ENCODE measurements around the gene C9orf40.

C9orf40 gene, protein sequence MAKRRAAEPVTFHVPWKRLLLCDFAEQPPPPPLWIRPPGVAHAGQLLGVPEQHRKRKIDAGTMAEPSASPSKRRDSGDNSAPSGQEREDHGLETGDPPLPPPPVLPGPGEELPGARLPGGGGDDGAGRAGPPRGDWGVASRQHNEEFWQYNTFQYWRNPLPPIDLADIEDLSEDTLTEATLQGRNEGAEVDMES

DNA sequence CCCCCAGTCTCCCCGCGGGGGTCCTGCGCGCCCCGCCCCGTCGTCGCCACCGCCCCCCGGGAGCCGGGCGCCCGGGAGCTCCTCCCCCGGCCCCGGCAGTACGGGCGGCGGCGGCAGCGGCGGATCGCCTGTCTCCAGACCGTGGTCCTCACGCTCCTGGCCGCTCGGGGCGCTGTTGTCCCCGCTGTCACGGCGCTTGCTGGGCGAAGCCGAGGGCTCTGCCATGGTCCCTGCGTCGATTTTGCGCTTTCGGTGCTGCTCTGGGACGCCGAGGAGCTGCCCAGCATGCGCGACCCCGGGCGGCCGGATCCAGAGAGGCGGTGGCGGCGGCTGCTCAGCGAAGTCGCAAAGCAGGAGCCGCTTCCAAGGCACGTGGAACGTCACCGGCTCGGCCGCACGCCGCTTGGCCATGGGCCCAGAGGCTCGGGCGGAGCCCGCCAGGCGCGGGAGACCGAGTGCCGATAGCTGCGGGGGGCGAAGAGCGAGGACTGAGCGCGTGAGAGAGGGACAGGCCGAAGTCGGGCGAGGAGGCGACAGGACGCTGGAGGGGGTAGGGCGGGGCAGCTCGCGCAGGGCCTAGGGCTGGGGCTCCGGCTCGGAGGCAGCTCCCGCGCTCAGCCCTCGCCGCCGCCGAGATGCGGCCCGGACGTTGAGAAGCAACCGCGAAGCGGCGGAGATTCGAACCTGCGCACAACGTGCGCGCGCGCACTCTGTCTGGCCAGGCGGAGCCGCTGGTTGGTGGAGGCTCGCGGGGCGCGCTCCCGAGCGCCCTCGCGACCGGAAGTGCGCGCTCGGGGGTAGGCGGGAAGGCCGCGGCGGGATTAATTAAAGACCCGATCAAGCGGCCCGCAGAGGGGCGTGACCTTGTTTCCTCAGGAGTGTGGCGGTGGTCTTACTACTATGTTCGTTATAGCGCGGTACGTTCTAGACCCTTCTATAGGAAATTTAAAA is at the start of gene C9orf40:
Gene C9orf40, minus strand, starts transcription at position 712 of the 951 bp plus-strand sequence. Its CDS starts 301 bp downstream, at position 411.
- peak; percentile 92 for DNase-seq (ENCODE audit: low spot score)

DNA sequence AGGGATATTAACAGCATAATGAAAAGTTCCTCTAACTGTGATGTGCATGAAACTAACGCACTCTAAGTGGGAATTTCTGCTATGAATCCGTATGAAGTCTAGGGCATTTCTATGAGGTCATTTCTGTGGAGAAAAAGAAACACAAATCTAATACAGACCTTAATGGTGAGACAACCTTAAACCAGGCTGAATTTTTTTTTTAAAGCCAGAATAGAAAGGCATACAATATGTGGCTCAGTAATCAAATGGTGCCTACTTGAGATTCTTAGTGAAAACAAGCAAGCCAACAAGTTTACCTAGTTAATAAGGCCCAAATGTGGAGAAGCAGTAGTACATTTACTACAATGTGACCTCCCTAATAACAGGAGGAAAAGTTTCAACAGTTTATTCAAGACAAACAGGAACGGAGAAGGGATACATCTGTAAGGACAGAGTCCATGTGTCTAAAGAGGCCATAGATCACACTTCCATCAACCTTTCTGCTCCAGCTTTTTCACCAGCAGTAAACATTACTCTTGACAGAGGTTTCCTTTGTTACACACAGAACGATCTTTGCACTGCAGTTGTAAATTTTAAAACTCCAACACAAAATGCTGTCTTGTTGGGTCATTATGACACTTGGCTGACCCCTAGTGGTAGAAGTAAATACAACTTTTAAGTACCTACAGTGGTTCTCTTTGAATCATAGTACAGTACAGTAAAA is 49.2 kb upstream of the C9orf40 start:
- DNase-seq (ENCODE audit: low spot score) = peak; percentile 92

DNA sequence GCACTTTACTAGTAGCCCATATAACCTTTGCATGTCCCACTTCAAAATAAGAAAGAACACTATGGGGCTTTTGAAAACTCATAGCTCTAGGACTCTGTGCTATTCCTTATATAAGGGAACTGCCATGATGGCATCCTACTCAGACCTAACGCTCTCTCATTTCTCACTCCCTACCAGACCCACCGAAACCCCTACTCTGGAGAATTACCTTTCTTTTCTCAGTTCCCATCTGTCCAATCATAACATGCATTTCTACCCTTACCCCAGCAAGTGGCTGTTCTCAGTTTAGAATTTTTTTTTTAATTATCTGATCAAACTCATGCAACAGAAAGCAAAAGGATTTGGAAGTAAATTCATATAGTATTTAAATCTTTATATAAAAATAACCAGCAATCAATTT is 48.1 kb upstream of the C9orf40 start:
- no peak for DNase-seq (ENCODE audit: low spot score)

DNA sequence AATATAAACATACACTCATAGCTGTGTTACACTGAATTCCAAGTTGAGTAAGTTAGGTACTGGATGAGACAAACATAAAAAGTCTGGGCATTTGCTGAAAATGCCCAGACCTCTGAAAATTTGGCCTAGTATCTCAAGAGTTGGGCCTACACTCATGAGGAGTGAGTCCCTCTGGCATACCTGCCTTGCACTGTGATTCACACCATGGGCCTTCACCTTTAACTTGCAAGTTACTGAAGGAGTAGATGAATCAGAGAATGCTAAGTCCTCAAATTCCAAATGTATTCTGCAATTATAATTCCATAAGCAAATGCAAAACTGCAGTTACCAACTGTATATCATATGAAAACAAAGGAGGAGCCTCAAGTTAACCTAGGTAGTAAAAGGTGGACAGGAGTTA is 32.3 kb upstream of the C9orf40 start:
- no peak for DNase-seq (ENCODE audit: low spot score)

DNA sequence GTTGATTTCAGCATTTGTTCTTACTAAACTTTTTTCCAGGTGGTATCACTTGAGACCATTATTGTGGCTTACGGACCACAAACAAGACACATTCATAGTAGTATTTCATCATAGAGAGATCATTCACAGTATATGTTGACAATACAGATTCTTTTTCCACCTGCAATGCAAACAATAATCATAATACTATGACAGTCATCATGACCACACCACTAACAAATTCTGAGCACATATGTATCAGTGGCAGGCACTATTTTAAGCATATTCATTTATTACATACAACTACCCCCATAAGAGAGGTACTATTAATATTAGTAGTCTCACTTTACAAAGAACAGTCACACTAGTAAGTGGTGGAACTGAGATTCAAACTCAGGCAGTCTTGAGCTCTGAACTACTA is 31.0 kb upstream of the C9orf40 start:
- no peak for DNase-seq (ENCODE audit: low spot score)

DNA sequence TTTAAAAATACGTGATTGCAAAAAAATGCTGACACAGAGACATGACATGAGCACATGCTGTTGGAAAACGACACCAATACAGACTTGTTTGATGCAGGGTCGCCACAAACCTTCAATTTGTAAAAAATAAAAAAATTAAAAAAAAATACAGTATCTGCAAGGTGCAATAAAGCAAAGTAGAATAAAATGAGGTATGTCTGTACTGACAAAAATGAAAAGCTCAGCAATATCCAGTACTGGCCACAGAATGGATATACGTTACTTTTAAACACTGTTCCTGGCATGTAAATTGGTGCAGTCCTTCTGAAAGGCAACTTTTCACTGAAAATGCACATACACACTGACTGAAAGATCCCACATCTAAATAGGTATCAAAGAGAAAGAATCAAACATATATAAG is 27.1 kb upstream of the C9orf40 start:
- DNase-seq (ENCODE audit: low spot score) = no peak

DNA sequence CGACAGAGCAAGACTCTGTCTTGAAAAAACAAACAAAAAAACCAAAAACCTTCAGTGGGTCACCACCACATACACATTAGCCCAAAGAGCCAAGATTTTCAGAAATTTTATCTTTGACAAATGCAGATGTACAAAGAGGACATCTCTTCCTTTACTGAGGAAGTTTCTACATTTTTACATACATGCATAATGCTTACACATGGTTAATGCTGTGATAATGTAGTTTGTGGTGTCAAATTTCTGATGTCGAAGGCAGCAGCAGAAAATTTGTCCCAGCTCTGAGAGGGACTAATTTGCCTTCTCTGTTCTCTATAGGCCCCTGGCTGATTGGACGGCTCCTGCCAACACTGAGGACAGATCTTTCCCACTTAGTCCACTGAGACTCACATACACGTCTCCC is 24.6 kb upstream of the C9orf40 start:
- no peak for DNase-seq (ENCODE audit: low spot score)

DNA sequence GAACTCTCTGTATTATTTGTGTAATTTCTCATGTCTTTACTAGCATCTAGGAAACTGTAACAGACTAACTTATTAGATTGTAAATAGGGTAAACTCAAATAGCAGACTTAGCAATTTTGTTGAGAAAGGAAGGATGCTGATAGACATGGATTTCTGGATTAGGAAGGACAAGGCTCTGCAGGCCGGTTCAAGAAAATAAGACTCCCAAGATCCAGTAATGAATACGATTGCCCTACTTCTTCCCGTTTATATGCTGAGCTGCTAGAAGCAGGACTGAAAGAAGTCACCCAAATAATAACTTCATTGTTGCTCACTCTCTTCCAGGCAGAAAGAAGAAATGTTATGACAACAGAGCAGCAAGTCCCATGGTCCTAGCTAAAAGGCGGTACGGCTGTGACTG is 22.8 kb upstream of the C9orf40 start:
- DNase-seq (ENCODE audit: low spot score) = no peak

DNA sequence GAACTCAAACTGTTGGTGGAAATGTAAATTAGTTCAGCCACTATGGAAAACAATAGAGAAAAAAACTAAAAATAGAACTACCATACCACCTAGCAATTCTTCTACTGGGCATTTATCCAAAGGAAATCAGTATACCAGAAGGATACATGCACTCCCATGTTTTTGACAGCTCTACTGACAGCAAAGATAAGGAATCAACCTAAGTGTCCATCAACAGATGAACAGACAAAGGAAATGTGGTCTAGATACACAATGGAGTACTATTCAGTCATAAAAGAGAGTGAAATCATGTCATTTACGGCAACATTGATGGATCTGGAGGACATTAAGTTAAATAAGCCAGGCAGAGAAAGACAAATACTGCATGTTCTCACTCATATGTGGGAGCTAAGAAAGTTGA is 21.8 kb upstream of the C9orf40 start:
- DNase-seq (ENCODE audit: low spot score) = no peak

DNA sequence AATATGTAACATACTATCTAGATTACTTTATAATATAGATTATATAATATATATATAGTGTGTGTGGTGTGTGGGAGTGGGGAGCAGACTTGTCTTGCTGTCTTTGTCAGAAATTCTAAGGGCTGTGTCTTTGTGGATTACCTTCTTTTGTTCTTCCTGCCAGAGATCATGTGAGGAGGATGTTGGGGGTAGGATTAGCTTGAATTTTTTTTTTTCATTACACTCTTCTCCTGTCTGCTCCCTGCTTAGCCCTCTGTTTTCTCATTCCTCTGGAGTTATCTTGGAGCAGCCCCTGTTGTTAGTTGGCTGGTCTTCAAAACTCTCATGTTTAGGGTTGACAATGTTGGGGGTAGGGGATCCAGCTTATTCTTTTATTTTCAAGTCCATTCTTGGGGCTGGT is 21.0 kb upstream of the C9orf40 start:
- DNase-seq (ENCODE audit: low spot score) = no peak

DNA sequence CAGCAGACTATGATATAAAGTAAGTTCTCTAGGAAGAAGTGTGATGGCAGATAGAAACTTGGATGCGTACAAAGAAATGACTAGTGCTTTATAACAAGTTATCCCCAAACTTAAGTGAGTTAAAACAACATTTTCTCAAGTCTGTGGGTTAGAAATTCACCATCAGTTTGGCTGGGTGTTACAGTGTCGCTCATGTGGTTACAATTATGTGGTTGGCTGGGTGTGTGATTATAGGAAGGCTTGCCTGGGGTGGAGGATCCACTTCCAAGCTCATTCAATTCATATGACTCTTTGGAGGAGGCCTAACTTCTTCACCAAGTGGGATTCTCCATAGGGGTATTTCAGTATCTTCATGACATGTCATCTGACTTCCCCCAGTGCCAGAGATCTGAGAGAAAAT is 10.3 kb upstream of the C9orf40 start:
- no peak for DNase-seq (ENCODE audit: low spot score)

DNA sequence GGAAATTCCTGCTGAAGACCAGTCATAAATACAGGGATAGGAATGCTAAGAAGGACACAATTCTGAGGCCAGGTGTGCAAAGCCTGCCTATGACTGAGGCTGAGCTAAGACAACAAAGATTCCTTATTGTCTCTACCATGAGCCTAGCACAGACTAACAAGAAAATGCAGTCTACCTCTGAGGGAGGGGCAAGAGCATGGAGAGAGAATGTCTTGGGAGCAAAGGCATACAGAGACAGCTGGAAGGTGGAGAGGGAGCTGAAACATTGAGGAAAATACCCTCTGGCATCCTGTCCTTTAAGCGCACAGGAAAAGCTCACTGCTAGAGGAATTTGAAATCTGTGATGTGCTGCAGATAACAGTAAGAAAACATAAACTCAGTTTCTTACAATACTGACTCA is 8.8 kb upstream of the C9orf40 start:
- no peak for DNase-seq (ENCODE audit: low spot score)

DNA sequence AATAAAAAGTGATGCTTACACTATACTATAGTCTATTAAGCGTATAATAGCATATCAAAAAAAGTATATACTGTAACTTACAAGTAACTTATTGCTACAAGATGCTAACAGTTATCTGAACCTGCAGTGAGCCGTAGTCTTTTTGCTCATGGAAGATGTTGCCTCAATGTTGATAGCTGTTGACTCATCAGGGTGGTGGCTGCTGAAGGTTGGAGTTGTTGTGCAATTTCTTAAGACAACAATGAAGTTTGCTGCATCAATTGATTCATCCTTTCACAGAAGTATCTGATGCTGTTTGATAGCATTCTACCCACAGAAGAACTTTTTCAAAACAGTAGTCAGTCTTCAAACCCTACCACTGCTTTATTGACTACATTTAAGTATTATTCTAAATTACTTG is 7.8 kb upstream of the C9orf40 start:
- no peak for DNase-seq (ENCODE audit: low spot score)

DNA sequence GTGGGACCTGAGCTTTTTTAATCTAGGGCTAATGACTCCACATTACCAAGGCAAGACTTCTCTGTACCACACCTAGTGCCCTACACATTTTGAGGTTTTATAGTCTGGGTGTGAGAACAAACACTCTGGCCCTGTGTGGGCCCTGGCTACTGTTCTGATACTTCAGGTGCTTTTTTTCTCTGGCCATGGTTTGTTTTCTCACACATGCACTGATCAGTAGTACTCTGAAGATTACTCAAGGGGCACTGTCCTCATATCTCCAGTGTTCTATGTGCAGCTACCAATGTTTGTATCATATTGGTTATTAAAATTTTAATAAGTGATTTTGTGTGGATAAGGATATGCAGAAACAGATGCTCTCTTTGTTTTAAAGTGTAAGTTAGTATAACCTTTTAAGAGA is 5.9 kb upstream of the C9orf40 start:
- no peak for DNase-seq (ENCODE audit: low spot score)

DNA sequence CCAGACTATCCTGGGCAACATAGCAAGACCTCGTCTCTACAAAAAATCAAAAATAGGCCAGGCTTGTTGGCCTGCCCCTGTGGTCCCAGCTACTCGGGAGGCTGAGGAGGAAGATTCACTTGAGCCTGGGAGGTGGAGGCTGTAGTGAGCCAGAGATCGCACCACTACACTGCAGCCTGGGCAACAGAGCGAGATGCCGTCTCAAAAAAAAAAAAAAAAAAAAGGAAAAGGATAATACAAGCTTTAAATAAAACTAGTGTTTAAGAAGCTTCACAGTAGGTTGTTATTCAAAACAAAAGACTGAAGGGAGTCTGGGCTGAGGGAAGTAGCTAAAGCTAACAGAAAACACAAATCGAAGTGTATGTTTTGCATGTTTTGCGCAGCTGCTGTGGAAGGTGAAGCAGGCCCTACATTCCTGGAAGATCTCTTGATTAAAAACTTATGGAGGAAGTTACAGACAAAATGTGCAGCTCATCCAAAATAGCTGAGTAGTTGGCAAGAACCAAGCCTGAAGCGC is 581 bp upstream of the C9orf40 start:
- DNase-seq (ENCODE audit: low spot score) = peak; percentile 8

DNA sequence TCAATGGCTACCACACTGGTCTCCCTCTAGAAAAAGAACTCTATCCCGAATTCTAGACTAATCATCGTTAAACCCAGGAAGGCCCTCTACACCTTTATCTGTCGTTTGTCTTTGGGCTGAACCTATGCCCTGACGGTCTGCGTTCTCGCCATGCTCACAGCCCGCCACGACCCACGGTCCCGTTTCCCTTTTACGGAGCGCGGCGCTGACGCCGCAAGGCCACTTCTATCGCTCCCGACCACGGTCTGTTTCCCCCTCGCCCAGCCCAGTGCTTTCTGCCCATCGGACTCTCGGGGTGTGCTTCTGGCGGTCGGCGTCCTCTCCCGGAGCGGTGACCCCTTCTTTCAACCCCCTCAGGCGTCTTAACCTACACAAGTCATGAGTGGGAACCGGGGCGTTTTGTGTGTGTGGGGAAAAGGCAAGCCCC is 974 bp downstream of the C9orf40 start:
- DNase-seq (ENCODE audit: low spot score) = peak; percentile 50

DNA sequence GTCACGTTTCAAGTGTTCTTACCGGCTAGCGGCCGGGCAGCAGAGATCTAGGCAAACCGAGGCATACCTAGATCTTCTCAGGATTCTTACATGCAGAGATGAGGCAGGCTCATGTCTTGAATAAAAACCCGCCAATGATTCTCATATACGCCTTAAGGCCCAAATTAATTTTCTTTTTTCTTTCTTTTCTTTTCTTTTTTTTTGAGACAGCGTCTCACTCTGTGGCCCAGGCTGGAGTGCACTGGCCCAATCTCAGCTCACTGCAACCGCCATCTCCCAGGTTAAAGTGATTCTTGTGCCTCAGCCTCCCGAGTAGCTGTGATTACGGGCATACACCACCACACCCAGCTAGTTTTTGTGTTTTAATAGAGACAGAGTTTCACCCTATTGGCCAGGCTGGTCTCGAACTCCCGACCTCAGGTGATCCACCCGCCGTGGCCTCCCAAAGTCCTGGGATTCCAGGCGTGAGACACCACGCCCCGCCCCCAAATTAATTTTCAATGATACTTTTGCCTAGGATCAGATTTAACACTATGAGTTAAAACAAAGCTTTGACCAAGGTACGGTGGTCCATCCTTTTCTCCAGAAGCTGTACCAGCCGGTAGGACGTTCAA is 1.5 kb downstream of the C9orf40 start:
- DNase-seq (ENCODE audit: low spot score) = no peak

DNA sequence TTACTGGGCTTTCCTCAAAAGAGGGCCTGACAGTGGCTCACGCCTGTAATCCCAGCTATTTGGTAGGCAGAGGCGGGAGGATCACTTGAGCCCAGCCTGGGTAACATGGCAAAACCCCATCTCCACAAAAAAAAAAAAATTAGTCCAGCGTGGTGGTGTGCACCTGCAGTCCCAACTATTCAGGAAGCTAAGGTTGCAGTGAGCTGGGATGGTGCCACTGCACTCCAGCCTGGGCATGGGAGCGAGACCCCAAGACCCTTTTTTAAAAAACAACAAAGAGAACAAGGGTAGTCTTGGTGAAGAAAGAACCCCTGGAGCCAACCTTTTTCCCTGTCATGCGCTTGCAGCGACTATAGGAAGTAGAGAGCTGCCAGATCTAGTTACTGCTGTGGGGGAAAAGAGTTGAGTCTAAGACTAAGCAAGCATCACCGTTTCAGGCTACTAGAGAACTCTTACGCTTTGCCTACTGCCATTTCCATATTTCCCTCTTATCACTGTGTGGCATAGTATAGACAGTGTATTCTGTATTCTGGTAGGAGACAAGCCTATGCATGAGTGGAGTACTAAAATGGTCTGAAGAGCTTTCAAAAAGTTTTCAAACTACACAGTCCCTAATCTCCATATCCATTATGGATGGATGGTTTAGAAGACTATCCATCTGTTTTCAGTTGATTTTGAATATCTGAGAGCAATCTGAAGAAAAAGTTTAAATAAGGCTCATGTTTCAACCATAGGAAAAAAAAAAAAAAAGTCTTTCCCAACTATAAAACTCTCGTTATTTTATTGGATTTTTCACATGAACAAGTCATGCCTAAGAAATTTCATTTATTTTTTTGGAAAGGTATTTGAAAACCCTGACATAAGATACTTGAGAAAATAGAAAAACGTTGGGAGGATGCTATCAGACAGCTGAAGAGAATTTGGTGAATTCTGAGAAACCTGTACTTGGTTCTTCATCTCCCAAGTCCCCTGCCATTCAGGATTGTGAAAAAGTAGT is 2.6 kb downstream of the C9orf40 start:
- DNase-seq (ENCODE audit: low spot score) = no peak

DNA sequence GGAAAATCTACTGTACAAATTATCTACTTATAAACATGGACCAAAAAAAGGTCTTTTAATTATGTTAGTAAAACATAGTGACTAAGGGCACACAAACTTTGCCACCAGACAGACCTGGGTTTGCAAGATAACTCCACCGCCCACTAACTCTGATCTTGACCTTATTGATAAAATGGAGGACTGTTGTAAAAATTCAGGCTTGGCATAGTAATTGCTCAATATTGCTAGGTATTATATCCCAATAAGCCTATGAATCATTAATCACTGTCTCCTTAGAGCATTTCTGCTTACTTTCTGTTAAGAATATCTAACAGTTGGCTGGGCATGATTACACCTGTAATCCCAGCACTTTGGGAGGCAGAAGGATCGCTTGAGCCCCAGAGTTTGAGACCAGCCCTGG is 3.8 kb downstream of the C9orf40 start:
- no peak for DNase-seq (ENCODE audit: low spot score)

DNA sequence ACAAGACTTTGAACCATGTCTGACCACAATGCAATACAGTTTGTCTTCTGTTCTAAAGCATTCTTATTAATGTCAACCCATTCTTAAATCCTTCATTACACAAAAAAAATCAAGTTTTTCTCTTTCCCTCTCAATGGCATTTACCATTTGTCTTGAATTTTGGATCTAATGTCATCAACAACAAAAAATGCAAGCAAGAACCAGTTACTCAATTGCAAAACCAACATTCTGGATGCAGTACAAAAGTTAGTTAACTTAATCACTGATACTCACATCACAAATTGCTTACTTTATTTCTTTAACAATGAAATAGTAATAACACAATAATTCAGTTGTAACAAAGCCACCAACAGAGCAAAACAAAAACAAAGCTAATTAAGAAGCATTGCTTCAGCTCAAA is 6.0 kb downstream of the C9orf40 start:
- no peak for DNase-seq (ENCODE audit: low spot score)

DNA sequence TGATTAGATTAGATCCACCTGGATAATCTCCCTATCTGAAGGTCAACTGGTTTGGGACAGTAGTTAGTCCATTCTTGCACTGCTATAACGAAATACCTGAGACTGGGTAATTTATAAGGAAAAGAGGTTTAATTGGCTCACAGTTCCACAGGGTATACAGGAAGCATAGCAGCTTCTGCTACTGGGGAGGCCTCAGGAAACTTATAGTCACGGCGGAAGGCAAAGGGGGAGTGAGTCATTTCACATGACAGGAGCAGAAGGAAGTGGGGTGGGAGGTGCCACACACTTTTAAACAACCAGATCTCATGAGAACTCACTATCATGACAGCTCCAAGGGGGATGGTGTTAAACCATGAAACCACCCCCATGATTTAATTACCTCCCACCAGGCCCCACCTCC is 9.9 kb downstream of the C9orf40 start:
- DNase-seq (ENCODE audit: low spot score) = no peak

Data from Ammon's horn (tissue), 1 donor.